GM18868 (cell line): Measurements from ENCODE around the gene LGMN.
A peak's percentile ranks its signal among the peaks of the same experiment; 100 is the strongest.

Experiments
- ATAC-seq: cut with Tn5 transposase; IDR thresholded peaks from one replicate; pipeline ENCODE4 v1.9.1; 2021; ENCODE audit warnings: mild to moderate bottlenecking, moderate library complexity; ENCODE audit not compliant: unreplicated experiment

Gene LGMN

DNA sequence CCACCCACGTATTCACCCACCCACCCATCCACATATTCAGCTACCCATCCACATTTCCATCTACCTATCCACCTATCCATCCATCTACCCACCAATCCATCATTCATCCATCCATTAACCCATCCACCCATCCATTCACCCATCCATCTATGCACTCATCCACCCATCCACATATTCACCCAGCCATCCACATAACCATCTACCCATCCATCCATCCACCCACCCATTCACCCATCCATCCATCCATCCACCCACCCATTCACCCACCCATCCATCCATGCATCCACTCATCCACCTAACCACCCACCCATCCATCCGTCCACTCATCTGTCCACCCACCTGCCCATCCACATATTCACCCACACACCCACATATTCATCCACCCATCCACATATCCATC, 70.5 kb downstream of the LGMN start:
- no peak for ATAC-seq

DNA sequence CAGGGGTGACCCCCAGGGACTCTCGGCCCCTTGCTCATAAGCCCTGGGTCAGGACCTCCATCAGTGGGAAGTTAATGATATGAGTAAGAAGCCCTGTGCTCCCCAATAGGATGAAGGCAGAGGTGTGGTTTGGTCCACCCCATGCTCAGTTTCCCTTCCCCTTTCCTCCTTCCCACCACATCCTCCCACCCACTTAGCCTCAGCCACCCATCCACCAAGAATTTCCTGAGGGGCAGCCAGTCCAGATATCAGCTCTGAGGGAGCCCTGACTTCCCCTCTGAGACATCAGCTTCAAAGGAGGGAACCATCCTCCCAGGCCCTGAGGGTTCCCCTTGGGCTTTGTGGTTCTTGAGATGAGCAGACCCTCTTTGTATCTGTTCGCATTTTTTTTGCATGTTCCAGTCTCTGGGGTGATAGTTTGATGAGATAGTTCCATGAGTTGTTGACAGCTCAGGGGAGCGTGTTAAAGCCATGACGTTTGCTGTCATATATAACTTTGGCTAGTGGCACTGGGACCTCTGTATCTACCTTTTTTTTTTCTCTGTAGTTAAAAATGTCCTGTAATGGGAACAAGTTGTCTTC, 71.2 kb downstream of the LGMN start:
- ATAC-seq: peak; percentile 83

DNA sequence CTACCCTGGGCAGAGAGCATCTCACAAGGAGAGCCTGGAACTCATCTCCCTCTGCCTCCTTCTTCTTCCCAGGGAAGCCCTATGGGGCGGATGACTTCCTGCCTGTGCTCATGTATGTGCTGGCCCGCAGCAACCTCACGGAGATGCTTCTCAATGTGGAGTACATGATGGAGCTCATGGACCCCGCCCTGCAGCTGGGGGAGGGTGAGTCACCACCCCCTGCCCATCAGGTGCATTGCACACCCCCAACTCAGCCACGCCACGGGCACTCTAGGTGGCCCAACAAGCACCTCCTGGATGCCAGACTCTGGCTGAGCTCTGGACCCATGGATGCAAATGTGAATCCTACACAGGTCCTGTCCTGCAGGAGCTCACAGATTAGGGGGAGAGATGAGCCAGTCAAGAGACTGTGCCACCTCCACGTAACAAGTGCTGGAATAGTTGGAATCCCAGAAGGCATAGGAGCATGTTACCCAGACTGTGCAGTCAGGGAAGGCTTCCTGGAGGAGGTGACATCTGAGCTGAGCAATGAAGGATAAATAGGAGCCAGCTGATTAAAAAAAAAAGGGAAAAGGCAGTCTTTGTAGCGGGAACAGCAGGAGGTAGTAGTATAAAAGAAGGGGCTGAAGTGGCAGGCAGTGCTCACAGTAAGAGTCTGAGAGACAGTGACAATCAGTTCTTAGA, 71.9 kb downstream of the LGMN start:
- ATAC-seq: no peak

DNA sequence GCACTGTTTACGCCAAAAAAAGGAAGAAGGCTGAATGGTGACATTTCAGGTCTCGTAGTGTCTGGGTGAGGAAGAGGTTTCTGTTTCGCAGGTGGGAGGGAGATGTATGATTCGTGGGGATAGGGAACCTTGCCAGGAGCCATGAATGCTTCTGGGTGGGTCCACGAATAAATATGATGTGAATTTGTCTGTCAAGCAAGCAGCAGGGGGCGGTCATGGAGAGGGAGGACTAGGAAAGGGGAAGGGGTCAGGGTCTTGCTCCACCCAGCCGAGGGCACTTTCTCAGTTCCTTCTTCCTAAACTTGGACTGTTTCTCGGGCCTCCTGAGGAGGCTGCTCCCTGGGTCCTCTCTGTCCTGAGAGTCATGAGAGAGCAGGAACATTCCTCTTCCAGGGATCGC, 72.5 kb downstream of the LGMN start:
- no peak for ATAC-seq

DNA sequence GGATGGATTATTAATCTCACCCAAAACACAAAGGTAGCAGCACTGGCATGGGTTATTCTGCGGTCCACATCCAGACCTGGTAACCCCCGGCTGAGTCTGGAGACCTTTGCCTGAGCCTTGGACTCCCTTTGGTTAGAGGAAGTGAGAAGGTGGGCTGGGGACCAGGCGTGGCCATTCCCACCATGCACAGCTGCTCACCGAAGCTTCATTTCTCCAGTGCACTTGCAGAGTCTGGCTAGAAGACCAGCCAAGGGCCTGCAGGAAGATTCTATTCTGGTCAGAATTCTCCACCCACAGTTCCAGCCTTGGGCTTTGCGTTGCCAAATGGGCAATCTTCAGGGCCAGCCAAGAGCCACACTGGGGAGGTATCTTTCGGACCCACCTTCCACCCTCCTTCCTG, 73.0 kb downstream of the LGMN start:
- ATAC-seq: no peak

DNA sequence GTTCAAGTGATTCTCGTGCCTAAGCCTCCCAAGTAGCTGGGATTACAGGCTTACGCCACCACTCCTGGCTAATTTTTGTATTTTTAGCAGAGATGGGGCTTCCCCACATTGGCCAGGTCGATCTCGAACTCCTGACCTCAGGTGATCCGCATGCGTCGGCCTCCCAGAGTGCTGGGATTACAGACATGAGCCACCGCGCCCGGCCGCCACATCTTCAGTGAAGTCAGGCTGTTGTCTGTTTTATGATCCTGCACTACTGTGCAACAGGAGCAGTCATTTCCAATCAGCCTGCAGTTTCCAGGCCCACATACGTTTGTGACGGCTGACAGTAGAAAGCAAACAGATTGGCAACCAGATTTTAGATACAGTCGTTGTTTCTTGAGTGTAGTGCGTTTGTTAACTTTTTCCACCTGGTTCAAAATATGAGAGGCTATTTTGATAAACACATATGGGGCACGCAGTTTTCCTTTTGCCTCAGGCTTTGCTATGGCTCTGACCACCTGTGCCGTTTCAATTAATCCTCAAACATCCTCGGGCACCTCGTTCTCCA, 74.8 kb downstream of the LGMN start:
- no peak for ATAC-seq

DNA sequence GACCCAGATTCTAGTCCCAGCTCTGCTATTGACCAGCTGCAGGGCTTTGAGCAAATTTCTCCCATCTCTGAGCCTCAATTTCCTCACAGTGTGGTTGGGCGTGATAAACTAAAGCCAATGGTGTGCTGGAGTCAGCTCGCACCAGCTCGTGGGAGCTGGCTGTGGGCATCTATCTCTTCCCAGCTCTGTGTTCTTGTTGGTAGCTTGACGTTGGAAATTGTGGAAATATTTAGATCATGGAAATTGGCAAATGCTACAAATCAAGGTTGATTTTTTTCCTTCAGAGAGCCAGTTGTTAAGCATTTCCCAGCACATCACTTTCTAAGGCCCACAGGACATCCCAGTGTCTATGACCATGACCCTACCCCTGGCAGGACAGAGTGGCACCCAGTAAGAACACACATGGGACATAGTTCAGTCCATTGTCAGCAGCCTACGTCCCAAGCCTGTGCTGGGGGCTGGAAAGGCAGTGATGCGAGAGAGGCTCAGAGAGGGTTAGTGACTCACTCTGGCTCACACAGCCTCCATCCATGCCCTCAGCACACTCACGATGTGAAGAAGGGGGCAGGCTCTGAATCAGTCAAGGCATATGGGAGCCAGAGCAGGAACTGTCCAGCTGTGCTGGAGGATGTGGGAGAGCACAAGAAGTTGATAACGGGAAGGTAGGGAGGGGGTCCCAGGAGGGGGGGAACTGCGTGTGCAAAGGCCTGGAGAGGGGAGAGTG, 77.6 kb downstream of the LGMN start:
- ATAC-seq: no peak

DNA sequence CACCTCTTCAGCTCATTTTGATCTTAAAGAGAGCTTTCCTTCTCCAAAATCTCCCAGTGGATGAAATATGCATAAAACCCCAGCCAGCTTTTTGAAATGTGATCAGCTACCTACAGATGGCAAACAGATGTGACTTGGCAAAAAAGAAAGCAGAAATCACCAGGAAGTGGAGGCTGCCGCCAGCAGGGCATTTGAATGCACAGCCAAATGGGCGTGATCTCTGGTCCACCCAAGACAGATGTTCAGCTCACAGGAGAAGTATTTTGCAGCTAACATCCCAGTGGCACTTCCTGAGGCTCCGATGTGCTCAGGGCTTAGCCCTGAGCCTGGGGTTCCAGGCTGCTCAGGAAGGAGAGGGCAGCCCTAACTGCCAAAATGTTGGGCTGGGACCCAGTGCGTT, 78.3 kb downstream of the LGMN start:
- no peak for ATAC-seq

DNA sequence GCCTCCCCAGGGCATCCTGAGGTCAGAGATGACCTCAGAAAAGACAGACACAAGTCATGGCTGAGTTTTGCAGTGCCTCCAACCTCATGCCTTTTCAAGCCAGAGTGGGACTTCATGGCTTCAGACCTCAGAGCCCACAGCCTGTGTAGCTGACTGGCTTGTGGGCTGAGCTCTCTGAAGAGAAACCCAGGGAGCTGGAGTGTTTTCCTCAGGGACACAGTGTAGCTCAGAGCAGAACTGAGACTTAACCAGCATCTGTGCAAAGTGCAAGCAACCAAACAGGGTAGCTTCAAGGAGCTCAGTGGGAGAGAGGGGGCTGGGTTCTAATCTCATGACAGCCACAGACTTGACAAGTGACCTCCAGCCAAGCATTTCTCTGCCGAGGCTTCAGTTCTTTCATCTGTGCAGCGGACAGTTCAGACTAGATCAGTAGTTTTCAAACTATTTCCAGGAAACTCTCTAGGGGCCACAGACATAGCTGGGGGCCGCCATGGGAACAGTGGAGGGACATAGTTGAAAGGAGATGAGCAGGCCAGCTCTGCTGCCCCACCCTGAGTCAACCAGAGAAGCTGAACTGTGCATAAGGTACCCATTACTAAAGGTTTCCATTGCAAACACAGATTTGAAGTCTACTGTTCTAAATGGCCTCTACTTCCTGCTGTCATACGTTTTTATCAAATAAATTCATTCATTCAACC, 80.0 kb downstream of the LGMN start:
- no peak for ATAC-seq

DNA sequence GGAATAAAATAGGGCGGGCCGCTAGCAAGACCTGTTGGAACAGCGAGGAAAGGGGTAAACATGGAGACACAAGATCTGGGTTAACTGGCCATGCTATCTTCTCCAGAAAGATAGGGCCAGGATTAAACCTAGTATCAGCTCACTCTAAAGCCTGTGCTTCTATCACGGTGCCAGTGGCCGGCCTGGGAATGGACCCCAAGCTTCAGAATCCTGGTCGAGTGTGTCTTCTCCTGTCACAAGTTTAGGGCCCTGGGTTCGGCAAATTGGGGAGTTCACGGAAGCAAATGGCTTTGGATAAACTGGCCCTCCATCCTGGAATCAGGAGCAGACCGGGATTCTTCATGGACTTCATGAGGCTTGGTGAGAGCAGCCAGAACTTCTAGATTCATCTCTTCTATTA, 82.2 kb downstream of the LGMN start:
- ATAC-seq: no peak

DNA sequence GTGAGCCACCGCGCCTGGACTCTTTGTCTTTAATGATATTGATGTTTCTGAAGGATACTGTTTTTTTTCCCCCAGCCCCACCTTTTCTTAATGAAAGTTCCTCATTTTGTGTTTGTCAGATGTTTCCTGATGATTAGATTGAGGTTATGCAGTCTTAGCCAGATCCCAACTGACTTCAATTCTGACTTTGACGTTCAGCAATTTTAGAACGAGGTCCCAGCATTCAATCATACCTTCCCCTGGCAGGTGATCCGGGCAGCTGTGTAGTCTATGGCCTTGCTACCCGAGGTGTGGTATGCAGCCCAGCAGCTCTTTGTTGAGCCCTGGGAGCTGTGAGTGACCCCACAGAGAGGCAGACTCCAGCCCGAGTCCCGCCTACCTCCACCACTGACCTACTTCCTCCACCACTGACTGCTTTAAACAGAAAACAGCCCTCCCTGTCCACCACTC, 82.7 kb downstream of the LGMN start:
- ATAC-seq: no peak

DNA sequence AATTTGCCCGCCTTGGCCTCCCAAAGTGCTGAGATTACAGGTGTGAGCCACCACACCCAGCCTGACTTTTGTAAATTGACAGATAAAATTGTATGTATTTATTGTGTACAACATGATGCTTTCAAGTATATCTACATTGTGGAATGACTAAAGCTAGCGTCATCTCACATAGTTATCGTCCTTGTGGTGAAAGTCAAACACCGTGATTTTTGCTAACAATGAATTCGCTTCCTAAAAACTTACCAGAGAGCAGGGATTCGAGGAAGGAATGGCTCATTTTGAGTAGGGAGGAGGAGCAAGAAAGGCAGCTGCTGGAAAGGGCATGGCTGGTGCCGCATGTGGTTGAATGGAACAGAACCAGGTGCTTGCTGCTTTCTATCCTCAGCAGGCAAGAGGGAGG, 85.4 kb downstream of the LGMN start:
- ATAC-seq: no peak

DNA sequence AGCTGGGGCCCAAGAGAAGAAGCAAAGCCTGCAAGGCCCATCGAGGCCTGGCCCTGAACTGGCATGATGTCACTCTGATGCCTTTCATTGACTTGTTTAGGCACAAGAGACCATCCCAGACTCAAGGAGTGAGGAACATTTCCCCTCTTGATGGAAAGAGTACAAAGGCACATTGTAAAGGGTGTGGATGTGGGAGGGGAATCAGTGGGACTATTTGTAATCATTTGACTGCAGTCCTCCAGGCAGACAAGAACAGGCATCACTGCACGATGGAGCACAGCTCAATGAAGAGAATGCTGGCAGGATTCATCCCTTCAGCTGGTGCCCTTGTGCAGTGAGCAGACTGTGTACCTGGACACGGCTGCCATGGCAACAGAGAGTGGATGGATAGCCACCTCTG, 87.9 kb downstream of the LGMN start:
- no peak for ATAC-seq

DNA sequence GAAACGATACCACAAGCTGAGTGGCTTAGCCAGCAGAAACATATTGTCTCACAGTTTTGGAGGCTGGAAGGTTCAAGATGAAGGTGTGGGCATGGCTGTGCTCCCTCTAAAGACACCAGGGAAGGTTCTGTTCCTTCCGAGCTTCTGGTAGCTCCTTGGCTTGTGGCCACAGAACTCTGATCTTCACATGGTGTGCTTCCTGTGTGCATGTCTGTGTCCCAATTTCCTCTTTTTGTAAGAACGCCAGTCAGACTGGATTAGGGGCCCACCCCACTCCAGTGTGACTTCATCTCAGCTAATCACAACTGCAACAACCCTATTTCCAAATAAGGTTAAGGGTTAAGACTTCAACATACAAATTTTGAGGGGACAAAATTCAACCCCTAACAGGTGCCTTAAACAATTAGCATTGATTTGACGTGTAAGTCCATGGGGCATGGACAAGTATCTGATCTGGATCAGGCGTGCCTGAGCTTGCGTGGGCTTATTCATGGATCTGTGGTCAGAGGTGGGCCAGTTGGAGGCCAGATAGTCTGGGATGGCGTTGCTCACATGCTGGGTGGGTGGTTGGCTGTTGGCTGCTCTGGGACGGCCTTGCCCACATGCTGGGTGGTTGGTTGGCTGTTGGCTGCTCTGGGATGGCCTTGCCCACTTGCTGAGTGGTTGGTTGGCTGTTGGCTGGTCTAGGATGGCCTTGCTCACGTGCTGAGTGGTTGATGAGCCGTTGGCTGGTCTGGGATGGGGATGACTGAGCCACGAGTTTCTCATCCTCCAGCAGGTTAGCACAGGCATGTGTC, 88.5 kb downstream of the LGMN start:
- no peak for ATAC-seq

DNA sequence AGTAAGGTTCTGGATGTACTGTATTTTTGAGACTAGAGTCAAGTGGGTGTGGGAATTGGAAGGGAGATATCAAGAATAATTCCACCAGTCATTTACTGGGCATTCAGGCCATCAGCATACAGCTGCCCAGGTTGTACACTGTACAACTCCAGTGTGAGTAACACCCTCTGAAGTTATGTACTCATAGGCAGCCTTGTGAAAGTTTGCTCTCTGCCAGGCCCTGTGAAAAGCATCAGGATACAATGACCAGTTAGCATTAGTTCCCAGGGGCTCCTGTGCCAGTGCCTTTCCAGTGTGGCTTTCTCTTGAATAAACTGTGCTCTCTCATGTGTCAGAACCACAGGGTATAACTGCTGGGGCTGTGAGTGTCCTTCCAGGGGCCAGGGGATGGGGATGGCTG, 89.7 kb downstream of the LGMN start:
- no peak for ATAC-seq

DNA sequence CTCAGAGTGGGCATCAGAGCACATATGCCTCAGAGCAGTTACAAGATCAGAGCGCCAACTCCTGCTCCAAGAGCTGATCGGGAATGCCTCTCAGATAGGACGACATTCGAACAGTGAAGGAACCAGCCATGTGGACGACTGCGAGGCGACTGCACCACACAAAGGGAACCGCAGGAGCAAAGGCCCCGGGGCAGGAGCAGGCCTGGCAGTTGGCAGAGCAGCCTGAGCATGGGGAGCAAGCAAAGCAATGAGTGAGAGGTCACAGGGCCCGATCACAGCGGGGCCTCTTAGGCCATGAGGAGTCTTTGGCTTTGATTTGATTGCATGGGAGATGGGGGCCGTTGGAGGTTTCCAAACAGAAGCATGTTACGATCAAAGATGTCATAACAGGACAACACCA, 90.3 kb downstream of the LGMN start:
- no peak for ATAC-seq

DNA sequence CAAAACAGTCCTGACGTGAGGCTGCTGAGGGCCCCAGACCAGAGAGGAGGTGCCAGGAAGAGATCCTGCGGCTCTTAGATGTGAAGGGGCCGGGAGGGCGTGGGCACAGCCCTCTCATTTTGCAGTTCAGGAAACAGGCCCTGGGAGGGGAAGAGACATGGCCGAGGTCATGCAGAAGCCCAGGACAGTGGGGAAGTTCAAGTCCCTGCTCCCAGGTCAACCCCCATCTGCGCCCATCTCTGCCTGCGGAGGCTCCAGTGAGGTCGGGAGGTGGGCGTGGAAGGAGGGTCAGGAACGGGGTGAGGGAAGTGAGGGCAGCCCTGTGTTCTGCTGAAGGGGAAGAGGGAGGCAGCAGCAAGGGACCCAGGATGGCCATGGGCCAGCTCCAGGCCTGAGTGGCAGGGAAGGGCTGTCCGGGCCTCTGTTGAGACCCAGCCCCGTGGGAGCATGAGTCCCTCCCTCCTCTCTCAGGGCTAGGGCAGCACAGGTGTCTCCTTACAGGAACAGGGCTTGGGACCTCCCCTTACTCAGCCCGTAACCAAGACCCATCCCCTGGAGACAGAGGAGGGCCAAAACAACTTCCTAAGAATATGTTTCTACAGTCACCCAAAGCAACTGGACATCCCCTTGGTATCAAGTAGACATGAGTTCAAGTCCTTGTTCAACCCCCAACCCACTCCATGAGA, 90.8 kb downstream of the LGMN start:
- ATAC-seq: no peak

DNA sequence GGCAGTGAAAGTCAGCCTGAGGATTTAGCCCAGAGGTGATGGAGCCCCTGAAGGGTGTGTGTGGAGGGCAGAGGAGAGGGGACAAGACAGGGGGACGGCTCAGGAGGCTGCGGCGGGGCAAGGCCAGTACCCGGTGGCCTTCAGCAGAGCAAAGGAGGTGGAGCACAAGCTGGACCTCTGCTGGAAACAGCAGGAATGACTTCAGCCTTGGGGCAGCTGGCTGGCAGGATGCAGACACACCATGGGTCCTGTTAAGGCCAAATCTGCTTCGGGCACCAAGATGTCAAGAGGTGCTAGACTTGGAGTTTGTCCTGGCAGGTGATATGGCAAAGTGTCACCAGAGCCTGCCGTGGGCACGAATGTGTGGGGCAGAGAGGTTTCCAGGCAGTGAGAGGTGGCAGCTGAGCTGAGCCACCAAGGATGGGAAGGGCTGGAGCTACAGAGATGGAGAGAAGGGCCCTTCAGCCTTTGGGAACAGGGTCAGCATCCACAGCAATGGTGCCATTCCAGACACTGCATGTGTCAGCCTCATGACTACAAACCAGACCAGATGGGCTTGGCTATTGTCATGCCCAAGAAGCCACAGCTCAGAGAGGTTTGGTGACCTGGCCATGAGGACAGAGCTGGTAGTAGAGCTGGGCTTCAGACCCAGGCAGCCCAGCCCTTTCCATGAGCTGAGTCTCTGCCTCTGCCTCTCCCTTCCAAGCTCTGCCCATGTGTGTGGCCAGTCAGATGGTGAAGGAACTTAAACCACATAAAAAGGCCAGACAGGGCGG, 91.9 kb downstream of the LGMN start:
- no peak for ATAC-seq
